SU-DHL-6 (cell line): ENCODE measurements around the gene FGF7.

Experiments
- H2AFZ ChIP-seq: fragments of 200-600 bp; sonication (generic); 2 replicates; pipeline ENCODE4 v1.6.1; 2014; ENCODE audit warnings: low read depth, mild to moderate bottlenecking, moderate library complexity, mixed read lengths, antibody characterized with exemption, low read length; ENCODE audit not compliant: severe bottlenecking
- H3F3A ChIP-seq: fragments of 200-600 bp; shearing (Covaris generic); 2 replicates; pipeline ENCODE4 v1.6.0; 2016; ENCODE audit warnings: antibody characterized with exemption, mild to moderate bottlenecking; ENCODE audit not compliant: insufficient read depth
- H3K27ac ChIP-seq: fragments of 200-600 bp; sonication (generic); 2 replicates; pipeline ENCODE4 v1.5.1; 2016; ENCODE audit warnings: low read depth, mild to moderate bottlenecking, low read length, moderate library complexity, mixed read lengths
- H3K27me3 ChIP-seq: fragments of 200-600 bp; sonication (generic), shearing (Covaris generic); 2 replicates; pipeline ENCODE4 v1.6.0; 2014; ENCODE audit warnings: mild to moderate bottlenecking, low read length
- H3K36me3 ChIP-seq: fragments of 200-600 bp; sonication (generic); 2 replicates; pipeline ENCODE4 v1.6.1; 2014; ENCODE audit warnings: mild to moderate bottlenecking, low read length, mixed read lengths
- H3K4me2 ChIP-seq: fragments of 300-600, 200-600 bp; shearing (Covaris generic), sonication (generic); 2 replicates; pipeline ENCODE4 v1.6.0; 2014; ENCODE audit warnings: low read length, low read depth, mild to moderate bottlenecking; ENCODE audit not compliant: poor library complexity, severe bottlenecking
- H3K4me3 ChIP-seq: fragments of 200-600 bp; sonication (generic); 2 replicates; pipeline ENCODE4 v1.5.1; 2014; ENCODE audit warnings: antibody characterized with exemption, low read length, mild to moderate bottlenecking, mixed read lengths; ENCODE audit not compliant: insufficient read depth, poor library complexity, severe bottlenecking
- H3K79me2 ChIP-seq: fragments of 200-600 bp; sonication (generic); 2 replicates; pipeline ENCODE4 v1.6.1; 2014; ENCODE audit warnings: mild to moderate bottlenecking, low read length, moderate library complexity; ENCODE audit not compliant: insufficient read depth
- H3K9ac ChIP-seq: fragments of 200-600 bp; sonication (generic); 2 replicates; pipeline ENCODE4 v1.7.0; 2014; ENCODE audit warnings: mild to moderate bottlenecking, low read length
- H3K9me2 ChIP-seq: fragments of 200-600 bp; sonication (generic); replicated peaks from 2 replicates; pipeline ENCODE4 v1.6.1; 2014; ENCODE audit warnings: low read length; ENCODE audit not compliant: insufficient read depth
- H3K9me3 ChIP-seq: fragments of 200-600 bp; sonication (generic); 2 replicates; pipeline ENCODE4 v1.6.1; 2014; ENCODE audit warnings: low read length, mixed read lengths; ENCODE audit not compliant: insufficient read depth
- H4K20me1 ChIP-seq: fragments of 200-600 bp; sonication (generic); 2 replicates; pipeline ENCODE4 v1.6.1; 2014; ENCODE audit warnings: low read depth, mild to moderate bottlenecking, antibody characterized with exemption, low read length, moderate library complexity, mixed read lengths
- EZH2phosphoT487 ChIP-seq: fragments of 200-600 bp; sonication (generic), shearing (Covaris generic); conservative IDR thresholded peaks from 2 replicates; pipeline ENCODE4 v1.6.1; 2018; ENCODE audit warnings: mild to moderate bottlenecking, antibody characterized with exemption, low read length, moderate library complexity, mixed read lengths
- TF ChIP-seq, protein P1 (sequence below): fragments of 200-600 bp; sonication (generic); IDR thresholded peaks from one replicate; pipeline ENCODE4 v1.5.1; 2017; ENCODE audit warnings: antibody characterized with exemption, mild to moderate bottlenecking, low read length, moderate library complexity; ENCODE audit not compliant: insufficient read depth, poor library complexity, severe bottlenecking

Gene FGF7

DNA sequence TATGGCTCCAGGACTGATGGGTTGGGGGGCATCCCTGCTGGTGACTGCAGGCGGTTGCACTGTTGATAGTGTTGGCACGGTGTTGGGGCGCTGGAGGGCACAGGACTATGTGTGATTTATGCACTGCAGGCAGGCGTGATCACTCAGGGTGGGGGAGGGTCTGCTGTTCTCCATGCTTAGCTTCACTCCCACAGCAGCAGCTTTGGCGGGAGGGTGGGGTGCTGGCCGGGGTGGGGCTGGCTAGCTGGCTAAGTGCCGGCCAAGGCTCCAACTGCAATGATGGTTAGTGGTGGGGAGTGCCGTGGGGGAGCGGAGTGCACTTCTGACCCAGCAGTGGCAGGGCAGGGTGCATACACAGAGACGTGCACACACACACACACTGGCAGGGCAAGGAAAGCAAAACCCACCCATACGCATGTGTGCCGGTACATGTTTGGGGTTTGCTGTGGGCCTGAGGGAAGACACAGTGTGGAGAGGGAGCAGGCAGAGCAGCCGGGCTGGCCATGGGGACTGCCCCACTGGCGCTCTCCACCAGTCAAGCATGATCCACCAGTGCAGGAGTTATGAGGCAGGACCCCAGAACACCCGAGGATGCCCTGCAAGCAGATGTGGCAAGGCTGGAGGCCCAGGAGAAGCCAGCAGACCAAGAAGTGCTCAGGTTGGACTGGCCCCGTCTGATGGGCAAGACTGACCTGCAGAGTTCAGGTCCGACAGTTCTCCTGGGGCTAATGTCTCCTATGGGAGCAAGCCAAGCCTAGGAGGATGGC is 16.5 kb upstream of the FGF7 start:
- H3K27me3 ChIP-seq, result no peaks in the 10 kb centered on the region
- H2AFZ ChIP-seq, result no peak overlapping the region
- TF ChIP-seq, protein P1, sequence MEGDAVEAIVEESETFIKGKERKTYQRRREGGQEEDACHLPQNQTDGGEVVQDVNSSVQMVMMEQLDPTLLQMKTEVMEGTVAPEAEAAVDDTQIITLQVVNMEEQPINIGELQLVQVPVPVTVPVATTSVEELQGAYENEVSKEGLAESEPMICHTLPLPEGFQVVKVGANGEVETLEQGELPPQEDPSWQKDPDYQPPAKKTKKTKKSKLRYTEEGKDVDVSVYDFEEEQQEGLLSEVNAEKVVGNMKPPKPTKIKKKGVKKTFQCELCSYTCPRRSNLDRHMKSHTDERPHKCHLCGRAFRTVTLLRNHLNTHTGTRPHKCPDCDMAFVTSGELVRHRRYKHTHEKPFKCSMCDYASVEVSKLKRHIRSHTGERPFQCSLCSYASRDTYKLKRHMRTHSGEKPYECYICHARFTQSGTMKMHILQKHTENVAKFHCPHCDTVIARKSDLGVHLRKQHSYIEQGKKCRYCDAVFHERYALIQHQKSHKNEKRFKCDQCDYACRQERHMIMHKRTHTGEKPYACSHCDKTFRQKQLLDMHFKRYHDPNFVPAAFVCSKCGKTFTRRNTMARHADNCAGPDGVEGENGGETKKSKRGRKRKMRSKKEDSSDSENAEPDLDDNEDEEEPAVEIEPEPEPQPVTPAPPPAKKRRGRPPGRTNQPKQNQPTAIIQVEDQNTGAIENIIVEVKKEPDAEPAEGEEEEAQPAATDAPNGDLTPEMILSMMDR, result no peak
- no peak for TF ChIP-seq EZH2phosphoT487
- no peaks in the 10 kb centered on the region for H3K9me2 ChIP-seq
- H3K36me3 ChIP-seq, result no peaks in the 10 kb centered on the region
- no peaks in the 10 kb centered on the region for H4K20me1 ChIP-seq
- H3K9ac ChIP-seq, result no peak overlapping the region
- H3F3A ChIP-seq, result no peaks in the 10 kb centered on the region
- H3K9me3 ChIP-seq, result no peaks in the 10 kb centered on the region
- no peak overlapping the region for H3K27ac ChIP-seq
- no peak overlapping the region for H3K4me2 ChIP-seq
- no peak overlapping the region for H3K4me3 ChIP-seq
- H3K79me2 ChIP-seq, result no peaks in the 10 kb centered on the region

DNA sequence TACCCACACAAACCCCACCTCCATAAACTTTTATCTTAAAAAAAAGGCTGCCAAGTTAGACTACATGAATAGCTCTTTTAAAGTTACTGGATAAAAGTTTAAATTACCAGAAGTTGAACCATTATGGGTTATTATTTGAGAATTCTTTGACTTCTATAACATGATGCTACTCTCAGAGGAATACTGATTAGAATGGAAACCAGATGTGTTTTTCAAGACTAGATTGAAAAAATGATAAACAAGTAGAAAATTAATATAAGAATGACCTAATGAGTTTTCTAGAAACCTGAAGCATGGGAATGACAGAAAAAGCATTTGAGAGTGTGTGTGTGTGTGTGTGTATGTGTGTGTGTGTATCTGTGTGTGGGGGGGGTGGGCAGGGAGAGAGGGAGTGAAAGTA is 12.4 kb upstream of the FGF7 start:
- H3K27me3 ChIP-seq, result no peaks in the 10 kb centered on the region
- no peaks in the 10 kb centered on the region for H4K20me1 ChIP-seq
- no peak for TF ChIP-seq EZH2phosphoT487
- TF ChIP-seq, protein P1, result no peak
- no peaks in the 10 kb centered on the region for H3K79me2 ChIP-seq
- H3K9me3 ChIP-seq, result no peaks in the 10 kb centered on the region
- no peak overlapping the region for H3K4me3 ChIP-seq
- no peaks in the 10 kb centered on the region for H3K9me2 ChIP-seq
- no peak overlapping the region for H2AFZ ChIP-seq
- H3K36me3 ChIP-seq, result no peaks in the 10 kb centered on the region
- H3K4me2 ChIP-seq, result no peak overlapping the region
- H3K27ac ChIP-seq, result no peak overlapping the region
- no peaks in the 10 kb centered on the region for H3F3A ChIP-seq
- H3K9ac ChIP-seq, result no peak overlapping the region

DNA sequence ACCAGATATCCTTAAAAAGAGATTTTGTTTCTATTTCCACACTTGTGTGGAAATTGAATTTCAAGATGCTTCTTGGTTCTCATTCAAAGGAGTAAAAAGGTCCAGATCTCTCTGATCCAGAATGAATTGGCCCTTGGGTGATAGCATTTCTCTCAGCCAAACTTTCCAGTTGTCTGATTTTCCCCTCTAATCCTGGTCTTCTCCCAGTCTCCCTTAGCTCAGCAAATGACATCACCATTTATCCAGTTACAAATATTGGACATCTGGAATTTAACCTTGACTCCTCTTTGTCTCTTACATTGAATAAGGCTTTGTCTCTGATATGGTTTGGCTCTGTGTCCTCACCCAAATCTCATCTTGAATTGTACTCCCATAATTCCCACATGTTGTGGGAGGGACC is 10.2 kb upstream of the FGF7 start:
- H3K9ac ChIP-seq, result no peak overlapping the region
- H3K36me3 ChIP-seq, result no peaks in the 10 kb centered on the region
- no peaks in the 10 kb centered on the region for H3F3A ChIP-seq
- H3K27ac ChIP-seq, result no peak overlapping the region
- H3K4me2 ChIP-seq, result no peak overlapping the region
- no peaks in the 10 kb centered on the region for H3K9me2 ChIP-seq
- no peaks in the 10 kb centered on the region for H3K9me3 ChIP-seq
- TF ChIP-seq, protein P1, result no peak
- TF ChIP-seq EZH2phosphoT487, result no peak
- no peak overlapping the region for H2AFZ ChIP-seq
- H3K27me3 ChIP-seq, result no peaks in the 10 kb centered on the region
- no peak overlapping the region for H3K4me3 ChIP-seq
- no peaks in the 10 kb centered on the region for H4K20me1 ChIP-seq
- no peaks in the 10 kb centered on the region for H3K79me2 ChIP-seq
